NT2/D1 (cell line): ENCODE data around the gene ZNF837.

Experiments
- SUZ12 ChIP-seq: IDR thresholded peaks from 2 replicates; pipeline ENCODE4 v1.6.1; 2011; ENCODE audit not compliant: insufficient read length, insufficient read depth; ENCODE audit errors: extremely low read depth
- YY1 ChIP-seq: IDR thresholded peaks from 2 replicates; pipeline ENCODE4 v1.6.1; 2011; ENCODE audit not compliant: insufficient read length, insufficient read depth
- ZNF274 ChIP-seq: IDR thresholded peaks from 2 replicates; pipeline ENCODE4 v1.6.1; 2011; ENCODE audit warnings: mild to moderate bottlenecking, low read depth, low read length

DNA sequence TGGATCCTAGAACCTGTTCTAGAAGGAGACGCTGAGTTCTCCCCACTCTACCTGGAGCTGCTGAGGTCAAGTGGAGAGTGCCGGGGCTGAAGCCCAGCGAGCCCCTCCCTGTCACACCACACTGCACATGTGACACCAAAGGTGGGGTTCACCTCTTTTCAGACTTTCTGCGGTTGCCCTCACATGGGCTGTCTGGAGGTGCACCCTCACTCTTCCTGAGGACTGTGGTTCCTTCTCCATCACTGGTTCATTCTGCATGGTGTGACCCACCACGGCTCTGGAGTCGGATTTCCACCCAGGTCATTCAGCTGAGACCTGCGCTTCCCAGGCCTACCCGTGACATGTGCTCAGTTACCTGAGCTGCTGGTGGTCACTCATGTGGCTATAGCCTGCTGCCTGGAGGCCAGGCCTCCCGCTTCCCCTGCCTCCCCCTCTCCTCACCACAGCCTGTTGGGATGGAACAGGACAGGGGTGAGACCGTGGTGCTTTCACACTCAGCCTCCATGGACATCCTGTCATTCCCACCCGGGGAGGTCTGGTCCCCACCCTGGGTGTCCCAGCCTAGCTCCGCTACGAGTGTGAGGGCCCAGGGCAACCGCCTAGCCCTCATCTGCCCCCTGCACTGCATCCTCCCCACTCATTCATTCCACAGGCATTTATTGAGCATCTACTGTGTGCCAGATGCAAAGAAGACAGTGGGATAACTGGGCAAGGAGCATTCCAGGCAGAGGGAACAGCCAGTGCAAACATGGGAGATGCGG, 26.9 kb downstream of the ZNF837 start:
- no peak for TF ChIP-seq YY1
- TF ChIP-seq ZNF274, result no peak
- TF ChIP-seq SUZ12, result no peak
